ENCODE data around the gene DCDC2C.
"Not testable (repeated sequence)": the region's sequence is repeated elsewhere in the genome, so short reads cannot be mapped to it uniquely, and the experiment has no call there.

DCDC2C gene, protein sequence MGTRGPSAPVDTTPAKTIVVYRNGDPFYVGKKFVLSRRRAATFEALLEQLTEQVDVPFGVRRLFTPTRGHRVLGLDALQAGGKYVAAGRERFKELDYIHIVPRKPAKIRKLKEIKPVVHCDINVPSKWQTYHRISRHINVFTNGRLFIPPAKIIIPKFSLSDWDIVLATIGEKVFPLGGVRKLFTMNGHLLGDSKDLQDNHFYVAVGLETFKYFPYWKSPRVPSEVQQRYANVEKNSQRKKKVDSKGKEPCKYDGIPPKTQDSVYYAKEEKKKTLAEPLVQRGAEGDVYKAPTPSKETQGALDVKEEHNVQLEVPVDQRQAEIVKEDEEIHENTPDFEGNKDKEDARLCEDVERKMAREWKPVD

GRCh38 chr2:3703236-3703756 is at the start of gene DCDC2C:
TSS of gene DCDC2C (plus strand) at chr2:3703575. CDS start at chr2:3703752, 177 bp downstream.
- no peak for DNase-seq (ENCODE audit: low read depth)

- DNase-seq (ENCODE audit: low read depth): no peak
Observed at GRCh38 chr2:3654011-3654410, 49.4 kb upstream of the DCDC2C start.

DNA sequence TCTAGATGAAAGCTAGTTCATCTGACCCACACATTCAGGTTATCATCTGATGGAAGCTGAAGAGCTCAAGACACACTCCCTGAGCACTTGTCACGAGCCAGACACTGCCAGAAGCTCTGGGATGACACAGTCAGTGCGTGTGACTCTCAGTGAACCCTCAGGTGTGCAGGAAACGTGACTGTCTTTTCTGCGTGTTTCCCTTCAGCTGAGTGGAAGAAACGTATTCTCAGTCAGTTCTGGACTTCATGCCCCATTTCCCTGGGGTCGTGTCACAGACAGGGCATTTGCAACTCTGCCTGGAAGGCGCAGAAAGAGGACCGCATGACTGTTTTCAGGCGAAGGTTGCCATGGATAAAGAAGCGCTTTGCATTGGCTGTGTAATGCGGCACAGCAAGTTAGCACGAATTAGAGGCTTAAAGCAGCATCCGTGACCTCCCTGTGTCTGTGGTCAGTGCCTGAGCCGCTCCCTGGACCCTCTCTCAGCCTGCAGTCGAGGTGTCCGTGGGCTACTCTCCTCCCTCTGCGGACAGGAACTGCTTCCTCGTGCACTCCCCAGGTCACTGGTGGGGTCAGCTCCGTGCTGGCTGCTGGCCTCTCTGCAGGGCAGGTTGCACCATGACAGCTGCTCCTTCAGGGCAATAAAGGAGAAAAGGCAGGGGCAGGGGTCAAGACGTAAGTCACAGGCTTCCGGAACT is 48.7 kb upstream of the DCDC2C start:
- DNase-seq (ENCODE audit: low read depth): no peak

GRCh38 chr2:3655871-3656761 is 47.3 kb upstream of the DCDC2C start:
- no peak for DNase-seq (ENCODE audit: low read depth)

- no peak for DNase-seq (ENCODE audit: low read depth)
Observed at GRCh38 chr2:3656762-3657721, 46.3 kb upstream of the DCDC2C start.

DNA sequence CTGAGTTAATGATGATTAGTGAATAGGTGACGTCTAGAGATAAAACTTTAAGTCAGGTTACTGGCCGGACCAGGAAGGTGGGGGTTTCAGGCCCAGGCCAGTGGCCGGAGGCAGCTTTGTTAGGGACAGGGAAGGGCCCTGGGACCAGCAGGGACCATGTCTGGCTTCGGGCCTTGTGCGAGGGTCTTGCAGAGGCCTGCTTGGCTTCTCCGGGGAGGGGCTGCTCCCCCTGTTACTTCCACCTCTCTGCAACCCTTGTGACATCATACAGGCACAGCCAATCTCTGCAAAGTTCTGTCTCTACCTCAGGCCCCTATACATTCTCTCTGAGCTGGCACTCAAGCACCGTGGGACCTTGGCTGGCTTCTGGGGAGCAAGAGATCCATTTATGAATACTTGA is 45.5 kb upstream of the DCDC2C start, which contains the start of gene ALLC:
Gene ALLC, plus strand, starts transcription at position 320 of the 400 bp plus-strand sequence. CDS start 12,958 bp downstream, outside the sequence.
- no peak for DNase-seq (ENCODE audit: low read depth)

DNA sequence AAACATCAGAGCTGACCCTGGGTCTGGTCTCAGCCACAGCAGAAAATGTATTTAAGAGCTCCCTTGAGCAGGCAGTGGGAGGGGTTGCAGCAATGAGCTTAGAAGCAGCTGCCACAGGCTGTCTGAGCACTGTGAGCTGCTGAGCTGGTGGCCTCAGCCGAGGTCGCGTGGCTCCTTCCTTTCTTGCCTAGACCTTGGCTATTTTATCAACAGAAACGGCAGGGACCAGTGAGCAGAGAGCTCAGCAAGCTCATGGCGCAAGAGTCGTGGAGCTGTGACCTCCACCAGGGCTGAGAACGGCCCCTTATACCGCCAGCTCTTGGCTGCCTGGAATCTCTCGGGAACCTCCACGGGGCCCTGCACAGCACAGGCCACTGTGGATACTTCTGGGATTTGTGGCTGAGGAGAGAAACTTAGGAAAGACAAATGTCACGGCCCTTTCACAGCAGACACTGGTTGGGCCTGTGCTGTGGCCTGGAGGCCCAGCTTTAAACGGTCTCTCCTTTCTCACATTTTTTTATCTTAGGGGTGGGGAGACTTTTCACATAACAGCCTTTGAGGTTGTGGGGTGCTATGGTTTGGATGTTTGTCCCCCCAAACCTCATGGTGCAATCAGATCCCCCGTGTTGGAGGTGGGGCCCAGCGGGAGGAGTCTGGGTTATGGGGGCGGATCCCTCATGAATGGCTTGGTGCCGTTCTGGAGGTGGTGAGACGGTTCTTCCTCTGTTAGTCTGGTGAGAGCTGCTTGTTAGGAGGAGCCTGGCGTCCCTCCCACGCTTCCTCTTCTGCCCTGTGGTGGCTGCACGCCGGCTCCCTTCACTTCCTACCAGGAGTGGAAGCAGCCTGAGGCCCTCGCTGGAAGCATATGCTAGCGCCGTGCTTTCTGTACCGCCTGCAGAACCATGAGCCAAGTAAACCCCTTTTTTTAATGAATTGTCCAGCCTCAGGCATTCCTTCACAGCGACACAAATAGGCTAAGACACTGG is 43.6 kb upstream of the DCDC2C start:
- DNase-seq (ENCODE audit: low read depth): no peak

DNA sequence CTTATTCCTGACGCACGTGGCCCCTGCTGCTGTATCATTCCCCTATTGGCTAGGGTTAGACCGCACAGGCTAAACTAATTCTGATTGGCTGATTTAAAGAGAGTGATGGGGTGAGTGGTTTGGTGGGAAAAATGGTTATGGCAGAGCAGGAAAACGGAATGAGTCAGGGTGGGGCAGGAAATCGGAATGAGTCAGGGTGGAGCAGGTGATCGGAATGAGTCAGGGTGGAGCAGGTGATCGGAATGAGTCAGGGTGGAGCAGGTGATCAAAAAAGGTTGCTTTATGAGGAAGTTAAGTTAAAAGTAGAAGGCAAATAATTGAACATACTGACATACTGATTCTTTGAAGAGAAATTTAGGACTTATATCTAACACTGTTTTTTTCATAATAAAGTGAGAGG is 42.7 kb upstream of the DCDC2C start:
- not testable (repeated sequence) for DNase-seq (ENCODE audit: low read depth)

- no peak for DNase-seq (ENCODE audit: low read depth)
Observed at GRCh38 chr2:3661149-3661660, 42.2 kb upstream of the DCDC2C start.

GRCh38 chr2:3662239-3662638 is 41.1 kb upstream of the DCDC2C start:
- DNase-seq (ENCODE audit: low read depth): no peak

GRCh38 chr2:3664118-3664517 is 39.3 kb upstream of the DCDC2C start:
- DNase-seq (ENCODE audit: low read depth): no peak

GRCh38 chr2:3664925-3665324 is 38.5 kb upstream of the DCDC2C start:
- no peak for DNase-seq (ENCODE audit: low read depth)

DNA sequence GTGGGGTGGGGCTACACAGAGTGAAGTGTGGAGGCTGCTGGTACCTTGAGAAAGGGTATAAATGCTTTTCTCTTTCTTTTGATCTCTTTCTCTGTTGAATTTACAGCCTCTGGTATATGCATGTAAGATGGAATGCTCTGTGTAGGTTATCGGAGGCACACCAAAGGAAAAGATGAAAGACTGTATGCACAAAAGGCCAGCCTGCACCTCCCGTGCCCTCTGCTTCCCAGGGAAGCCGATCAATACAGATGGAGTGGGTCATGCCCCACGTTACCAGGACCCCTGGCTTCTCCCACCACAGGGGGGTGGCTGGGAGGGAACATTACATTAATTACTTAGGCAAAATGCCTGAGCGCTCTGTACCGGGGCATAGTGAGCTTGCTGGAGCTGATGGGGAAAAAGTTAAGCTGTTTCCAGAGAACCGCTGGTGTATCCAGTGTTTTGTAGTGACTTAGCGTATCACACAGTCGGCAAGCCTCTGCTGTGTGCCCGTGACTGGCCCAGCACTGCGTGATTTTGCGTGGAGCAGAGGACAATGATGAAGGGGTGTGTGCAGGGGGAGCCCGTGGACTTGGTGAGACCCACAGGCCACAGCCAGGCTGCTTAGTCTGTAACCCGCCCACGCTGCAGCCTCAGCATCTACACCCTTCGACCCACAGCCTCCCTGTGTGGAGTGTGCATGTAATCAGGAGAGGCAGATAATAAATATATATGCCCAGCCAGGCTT is 37.3 kb upstream of the DCDC2C start:
- DNase-seq (ENCODE audit: low read depth): no peak

GRCh38 chr2:3666613-3666975 is 36.8 kb upstream of the DCDC2C start:
- no peak for DNase-seq (ENCODE audit: low read depth)

DNA sequence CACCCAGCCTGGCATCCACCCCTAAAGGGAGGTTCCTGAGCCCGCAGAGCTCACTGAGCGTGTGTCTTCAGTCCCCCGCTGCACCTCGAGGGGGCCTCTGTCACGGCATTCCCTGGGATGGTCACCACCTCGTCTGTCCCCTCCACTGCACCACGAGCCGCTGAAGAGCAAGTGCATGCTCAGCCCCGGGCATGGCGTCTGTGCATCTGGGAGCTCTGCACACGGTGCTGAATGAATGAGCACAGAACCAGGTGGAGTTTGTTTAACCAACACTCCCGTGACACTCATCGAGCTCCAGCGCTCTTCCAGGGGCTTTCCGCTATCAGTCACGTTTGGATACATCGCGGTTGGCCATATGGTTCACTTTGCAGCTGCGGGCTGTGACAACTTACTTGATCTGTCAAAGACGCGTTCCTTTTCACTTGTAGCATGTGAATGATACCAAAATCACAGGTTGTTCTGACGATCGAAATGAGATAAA is 36.2 kb upstream of the DCDC2C start:
- DNase-seq (ENCODE audit: low read depth): no peak

- DNase-seq (ENCODE audit: low read depth): no peak
Observed at GRCh38 chr2:3669656-3670055, 33.7 kb upstream of the DCDC2C start.

- no peak for DNase-seq (ENCODE audit: low read depth)
Observed at GRCh38 chr2:3670376-3670775, 33.0 kb upstream of the DCDC2C start.

DNA sequence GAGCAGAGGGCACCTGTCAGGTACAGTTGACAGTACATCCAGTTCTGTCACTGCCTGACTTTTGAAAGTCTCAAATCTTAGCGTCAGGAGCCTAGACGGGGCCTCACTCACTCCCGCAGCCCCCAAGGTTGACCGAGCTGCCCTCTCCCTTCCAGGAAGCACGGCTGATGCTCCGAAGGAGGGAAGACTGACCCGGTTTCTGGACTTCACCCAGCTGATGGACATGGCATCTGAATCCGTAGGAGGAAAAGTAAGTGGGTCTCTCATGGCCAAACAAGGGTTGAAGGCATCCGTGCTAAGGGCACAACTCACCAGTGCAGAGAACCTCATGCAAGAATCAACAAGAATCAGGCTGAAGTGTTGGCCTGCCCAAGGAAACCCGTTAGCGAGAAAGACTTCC is 32.4 kb upstream of the DCDC2C start:
- no peak for DNase-seq (ENCODE audit: low read depth)

Measured in stimulated activated CD8-positive, alpha-beta memory T cell treated with anti-CD3 and anti-CD28 coated beads, Interleukin-12 subunit alpha, Interleukin-12 subunit beta, amount 100 ng/mL, for 1 hour (primary cell).